Measurements from ENCODE around the gene LSS. TPM values are rescaled to one million over a fixed set of nuclear protein-coding genes. Genes with fewer than 3 reads are reported as not detected.
"Not testable (repeated sequence)": the region's sequence is repeated elsewhere in the genome, so short reads cannot be mapped to it uniquely, and the experiment has no call there.

Gene LSS
- total RNA-seq, 1 experiment from 2014 or later, result 55.0 TPM

DNA sequence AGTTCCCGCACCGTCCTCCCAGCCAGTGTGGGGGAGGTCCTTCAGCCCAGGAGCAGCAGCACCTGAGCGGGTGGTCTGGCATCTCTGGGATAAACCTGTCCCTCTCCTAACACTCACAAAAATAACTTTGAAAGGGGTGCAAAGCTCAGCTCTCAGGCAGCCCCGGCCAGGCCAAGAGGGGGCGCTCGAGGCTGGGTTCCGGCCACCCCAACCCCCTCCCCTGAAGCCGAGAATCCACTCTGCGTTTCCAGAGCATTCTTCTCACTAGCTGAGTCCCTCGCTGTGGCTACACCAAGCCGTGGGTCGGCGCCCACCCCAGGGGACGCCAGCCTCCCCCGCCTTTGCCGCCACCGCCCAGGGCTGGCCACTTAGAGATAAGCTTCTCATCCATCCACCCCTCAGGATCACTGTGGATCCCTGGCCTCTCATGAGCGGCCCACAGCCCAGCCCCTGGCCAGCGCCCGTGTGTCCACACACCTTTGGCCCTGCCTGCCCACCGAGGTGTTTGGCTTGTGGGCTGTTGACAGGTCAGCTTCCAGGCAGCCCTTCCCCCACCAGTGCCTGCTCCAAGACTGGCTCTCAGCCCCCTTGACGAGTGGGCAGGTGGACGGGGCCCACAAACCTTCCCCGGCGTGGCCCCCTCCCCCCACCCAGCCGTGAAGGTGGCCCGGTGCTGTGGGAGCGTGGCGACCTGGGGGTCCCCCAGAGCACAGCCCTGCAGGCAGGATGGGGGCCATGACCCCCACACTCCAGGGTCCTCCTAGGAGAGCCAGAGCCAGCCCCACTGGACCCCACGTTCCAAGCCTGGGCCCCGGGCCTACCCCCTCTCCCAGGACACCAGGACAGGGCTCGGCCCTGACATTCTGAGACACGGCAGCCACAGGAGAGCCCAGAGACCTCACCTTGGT lies 75.1 kb downstream of the LSS start:
- peak; percentile 25 for DNase-seq (ENCODE audit: low read depth)

DNA sequence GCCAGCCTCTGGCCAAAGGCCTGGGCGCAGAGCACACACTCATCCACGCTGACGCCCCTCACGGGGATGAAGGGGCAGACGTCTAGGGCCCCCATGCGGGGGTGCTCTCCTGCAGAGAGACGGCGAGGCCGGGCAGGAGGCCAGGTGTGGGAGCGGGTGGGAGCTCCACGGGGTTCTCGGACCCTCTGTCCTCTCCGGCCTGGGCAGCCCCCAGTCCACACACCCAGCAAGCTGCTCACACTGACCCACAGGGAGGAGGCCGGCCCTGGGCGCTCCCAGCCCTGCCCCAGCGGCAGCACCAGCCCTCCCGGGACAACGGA lies 75.7 kb downstream of the LSS start:
- DNase-seq (ENCODE audit: low read depth), result no peak

DNA sequence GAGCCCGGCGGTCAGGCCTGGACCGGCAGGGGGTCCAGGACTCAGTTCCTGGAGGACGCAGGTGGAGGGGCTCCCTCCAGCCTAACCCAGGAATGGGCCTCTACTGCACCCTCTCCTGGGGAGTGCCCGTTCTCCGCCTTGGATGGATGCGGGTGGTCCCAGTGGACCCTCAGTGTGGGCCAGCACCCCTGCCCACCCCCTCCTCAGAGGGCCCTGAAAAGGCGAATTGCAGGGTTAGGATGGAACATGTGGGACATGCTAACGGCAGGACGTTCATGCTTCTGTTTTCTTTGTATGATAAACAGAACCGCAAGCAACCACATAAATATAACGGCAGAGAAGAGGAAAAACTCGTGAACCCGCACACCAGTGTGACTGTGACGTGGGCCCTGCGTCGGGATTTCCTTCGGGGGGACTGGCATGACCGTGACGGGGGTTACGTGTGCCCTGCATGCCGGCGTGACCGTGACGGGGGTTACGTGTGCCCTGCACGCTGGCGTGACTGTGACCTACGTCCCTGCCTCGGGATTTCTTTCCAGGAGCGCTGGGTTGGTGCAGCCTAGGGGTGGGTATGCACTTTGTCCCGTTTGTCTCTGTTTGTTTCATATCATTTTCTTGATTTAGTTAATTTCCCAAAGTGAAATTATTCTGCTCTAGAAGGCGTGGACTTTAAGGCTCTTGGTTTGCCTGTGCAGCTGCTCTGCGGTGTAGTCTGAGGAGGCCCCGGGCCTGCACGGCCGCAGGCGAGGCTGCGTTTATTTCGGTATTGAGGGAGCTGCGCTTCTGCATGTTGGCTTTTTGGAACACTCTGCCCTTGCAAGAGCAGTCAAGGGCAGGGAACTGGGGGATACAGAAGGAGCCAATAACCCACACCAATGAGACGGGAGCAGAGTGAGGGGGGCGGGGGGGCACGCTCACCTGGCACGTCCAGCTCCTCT lies 76.3 kb downstream of the LSS start:
- no peak for DNase-seq (ENCODE audit: low read depth)

DNA sequence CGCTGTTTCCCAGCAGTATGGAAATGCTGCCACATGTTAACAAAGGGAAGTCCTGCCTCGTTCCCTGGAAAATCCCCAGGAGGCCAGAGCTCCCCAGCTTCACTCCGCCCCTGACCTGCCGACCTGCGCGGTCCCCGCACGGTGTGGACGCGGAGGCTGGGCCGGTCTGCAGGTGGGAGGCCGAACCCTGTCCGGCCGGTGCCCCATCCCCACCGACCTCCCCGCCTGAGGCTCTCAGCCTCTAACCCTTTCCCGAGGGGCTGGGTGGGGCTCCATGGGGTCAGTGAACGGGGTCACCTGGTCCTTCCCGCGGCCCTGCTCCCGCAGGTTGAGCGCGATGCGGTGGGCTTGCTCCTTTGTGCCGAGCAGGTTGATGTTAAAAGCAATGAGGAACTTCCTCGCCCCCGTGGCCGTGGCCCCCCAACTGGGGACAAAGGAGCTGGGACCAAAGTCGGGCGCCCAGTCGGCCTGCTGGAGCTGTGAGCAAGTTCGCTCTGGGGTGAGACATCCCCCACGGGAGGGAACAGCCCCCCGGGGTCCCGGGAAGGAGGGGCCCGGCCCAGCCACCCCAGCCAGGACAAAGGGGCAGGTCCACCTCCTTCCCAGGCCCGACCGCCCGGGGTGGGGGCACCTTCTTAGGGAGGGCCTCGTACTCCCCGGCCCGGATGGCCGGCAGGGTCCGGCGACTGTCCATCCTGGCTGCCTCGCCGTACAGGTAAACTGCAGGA lies 77.1 kb downstream of the LSS start:
- DNase-seq (ENCODE audit: low read depth), result no peak

DNA sequence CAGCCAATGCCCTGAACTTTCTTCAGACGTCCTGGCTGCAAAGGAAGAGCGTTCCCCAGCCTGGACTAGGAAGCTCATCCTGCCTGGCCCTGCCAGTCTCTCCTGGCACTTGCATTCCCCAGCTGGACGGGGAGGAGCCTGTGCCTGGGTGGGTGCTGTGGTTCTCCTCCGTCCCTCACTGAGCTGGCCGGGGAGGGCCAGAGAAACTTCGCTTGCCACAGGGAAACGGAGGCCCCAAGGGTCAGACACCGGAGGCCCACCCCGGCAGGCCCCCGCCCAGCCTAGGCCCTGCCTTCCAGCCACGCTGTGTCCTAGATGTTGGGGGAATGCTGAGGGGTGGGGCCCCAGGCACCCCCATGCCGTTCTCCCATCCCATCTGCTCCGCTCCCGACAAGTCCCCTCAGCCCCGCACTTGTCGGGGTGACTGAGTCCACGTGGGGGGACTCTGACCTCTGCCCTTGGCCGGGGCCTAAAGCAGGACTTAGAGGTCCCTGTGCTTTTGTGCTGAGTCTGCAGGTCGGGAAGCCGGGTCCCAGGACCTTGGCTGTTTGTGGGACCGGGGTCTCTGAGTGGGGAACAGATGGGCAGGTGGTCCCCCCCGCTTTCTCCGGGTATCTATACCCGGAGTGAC lies 78.0 kb downstream of the LSS start:
- no peak for DNase-seq (ENCODE audit: low read depth)

DNA sequence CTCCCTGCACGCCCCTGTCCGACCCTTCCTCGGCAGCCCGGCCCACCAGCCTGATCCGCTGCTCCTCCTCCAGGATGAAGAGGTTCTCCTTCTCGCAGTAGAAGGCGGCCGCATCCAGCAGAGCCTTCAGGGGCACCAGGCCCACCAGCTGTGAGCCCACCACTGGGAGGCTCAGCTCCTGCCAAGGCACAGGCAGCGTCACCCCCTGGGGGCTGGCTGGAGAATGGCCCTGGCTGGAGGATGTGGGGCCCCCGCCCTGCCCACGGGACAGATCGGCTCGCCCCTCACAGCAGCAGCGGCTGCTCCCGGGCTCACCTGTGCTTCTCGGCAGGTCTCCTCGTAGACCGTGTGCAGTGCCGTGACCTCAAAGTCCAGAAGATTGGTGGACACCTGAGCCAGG lies 78.5 kb downstream of the LSS start:
- DNase-seq (ENCODE audit: low read depth), result no peak

DNA sequence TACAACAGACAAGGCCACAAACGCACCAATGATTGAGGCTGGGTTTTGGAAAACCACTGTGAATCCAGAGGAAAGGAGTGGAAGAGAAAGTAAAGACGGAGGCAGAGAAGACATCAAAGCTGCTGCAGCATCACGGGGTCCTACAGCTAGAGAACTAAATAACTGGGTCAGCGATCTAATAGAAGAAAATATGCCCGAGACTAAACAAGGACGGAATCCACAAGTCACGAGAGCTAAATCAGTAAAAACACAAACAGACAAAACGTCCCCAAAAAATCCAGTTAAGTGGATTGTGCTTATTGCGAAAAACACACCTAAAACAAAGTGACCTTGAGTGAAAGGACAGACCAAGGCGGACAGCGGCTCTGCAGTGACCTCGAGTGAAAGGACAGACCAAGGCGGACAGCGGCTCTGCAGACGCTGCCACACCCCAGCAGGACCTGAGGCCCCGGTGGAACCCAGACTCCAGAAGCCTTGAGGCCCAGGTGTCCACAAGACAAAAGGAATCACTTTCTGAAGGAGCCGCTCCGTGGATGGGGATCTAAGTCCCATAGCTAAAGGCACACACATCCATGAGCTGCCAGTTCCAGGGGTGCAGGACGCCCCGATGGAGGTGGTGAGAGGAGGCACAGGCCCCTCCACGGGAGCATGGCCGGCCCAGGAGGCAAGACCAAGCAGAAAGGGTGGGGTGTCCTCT lies 79.2 kb downstream of the LSS start:
- no peak for DNase-seq (ENCODE audit: low read depth)

DNA sequence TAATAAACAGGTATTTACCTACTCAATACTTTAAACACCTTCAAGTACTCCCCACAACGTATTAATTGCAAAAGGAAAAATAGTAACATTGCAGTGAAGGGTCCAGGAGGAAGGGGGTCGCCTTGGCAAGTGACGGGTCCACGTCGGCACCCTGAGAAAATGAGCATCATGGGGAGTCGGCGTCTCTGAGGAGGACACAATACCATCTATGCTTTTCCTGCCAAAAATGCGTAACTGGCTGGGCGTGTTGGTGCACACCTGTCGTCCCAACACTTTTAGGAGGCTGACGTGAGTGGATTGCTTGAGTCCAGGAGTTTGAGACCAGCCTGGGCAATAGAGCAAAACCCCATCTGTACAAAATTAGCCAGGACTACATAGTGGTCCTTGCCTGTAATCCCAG lies 80.5 kb downstream of the LSS start:
- no peak for DNase-seq (ENCODE audit: low read depth)

DNA sequence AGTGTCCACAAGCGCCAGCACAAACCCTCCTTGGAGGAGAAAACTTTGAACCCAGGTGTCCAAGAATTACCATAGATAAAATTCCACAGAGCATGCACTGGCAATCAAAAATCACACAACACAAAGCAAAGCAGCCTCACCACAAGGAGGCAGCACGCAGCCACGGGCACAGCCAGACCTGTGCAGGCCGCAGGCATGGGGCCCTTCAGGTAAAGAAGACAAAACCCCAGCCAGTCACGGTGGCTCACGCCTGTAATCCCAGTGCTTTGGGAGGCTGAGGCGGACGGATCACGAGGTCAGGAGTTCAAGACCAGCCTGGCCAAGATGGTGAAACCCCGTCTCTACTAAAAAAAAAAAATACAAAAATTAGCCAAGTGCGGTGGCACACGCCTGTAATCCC lies 81.1 kb downstream of the LSS start:
- peak; percentile 61 for DNase-seq (ENCODE audit: low read depth)

DNA sequence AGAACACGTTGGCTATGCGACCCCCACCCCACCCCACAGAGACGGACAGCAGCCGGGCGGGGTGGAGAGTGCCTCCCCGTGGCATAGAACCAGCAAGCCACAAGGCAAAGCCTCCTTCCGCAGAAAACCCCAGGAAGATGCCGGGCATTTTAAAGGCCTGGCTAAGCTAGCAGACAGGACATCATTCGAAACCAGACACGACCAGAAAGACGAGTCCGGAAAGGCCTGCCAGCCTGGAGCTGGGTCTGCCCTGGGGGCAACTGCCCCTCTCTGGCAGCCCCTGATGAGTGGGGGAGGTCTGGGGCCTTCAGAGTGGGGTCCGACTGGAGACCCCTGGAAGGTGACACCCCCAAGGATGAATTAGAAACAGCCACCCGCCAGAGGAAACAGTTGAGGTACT lies 81.7 kb downstream of the LSS start:
- no peak for DNase-seq (ENCODE audit: low read depth)

DNA sequence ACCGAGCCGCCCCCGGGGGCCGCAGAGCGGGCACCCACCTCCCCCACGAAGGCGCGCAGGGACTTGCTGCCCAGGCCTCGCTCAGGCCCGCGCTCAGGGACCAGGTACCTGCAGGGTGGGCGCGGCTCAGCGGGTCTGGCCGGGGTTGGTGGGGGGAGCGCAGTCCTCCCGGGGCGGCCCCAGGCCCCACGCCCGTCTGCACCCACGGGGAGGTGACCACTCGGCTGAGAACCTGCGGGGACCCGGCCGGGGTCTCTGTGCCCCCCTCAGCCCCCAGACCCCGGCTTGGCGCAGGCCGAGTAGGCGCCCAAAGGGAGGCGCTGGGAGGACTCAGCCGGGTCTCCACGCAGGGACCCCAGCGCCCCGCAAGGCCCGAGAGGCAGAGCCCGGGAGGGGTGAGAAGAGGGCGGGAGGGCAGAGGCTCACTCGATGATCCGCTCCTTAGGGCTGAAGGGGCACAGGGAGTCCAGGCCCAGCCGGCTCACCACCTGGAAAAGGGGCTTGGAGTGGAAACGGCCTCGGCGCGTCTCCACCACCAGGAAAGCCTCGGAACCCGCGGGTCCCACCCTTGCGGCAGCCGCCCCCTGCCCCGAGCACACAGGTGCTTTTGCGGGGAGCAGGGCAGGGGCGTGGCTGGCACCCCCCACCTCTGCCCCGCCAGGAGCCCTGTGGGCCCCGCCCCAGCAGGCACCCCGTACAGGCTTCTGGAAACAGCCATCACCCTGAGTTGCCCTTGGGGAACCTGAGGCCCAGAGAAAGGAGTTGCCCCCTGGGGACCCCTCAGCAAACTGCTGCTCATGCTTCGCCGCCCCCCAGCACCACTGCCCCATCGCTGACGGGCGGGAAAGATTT lies 82.5 kb downstream of the LSS start:
- no peak for DNase-seq (ENCODE audit: low read depth)

DNA sequence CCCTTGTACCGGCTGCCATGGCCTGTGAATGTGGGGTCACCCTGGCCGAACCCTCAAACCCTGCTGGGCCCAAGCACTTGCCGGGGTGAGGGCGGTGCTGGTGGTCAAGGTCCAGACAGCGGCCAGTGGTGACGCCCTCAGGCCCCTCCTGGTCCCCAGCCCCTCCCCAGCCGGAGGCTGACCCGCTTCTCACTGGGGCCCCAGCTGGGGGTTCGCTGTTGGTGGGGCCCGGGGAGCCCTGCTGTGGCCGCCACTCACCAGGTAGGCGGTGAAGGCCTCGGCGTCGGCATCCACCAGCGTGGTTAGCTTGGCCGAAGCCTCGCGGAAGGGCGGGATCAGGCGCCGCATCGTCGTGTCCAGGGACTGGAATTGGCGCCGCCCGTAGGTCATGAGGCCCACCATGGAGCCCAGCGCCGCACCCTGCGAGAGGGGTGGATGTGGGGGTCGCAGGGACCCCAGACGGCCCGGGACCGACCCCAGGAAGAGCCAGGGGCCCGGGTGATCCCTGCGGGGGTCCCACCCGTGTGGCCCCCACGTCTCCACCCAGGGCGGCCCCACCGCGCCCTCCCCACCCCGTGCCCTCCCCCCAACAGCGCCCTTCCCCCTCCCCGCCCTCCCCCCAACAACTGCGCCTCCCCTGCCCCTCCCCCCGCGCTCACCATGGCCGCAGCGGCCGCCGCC lies 83.3 kb downstream of the LSS start:
- no peak for DNase-seq (ENCODE audit: low read depth)

DNA sequence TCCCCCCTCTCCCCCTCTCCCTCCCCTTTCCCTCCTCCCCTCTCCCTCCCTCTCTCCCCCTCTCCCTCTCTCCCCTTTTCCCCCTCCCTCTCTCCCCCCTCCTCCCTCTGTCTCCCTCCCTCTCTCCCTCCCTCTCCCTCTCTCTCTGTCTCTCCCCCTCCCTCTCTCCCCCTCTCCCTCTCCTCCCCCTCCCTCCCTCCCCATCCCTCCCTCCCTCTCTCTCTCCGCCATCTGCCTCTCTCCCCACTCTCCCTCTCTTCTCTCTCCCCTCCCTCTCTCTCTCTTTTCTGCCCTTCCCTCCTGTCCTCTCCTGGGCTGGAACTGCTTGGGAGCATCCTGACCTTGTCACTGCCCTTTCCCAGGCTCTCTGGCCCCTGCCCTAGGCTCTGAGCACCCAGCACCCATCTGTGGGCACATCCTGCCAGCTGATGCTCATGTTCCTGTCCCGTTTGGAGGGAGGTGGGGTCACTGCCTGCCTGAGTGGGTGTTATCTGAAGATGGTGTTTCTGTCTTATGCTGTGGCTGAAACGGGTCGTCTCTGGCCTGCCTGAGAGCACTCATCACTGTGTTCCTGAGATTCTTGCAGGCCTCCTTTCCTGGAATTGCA lies 84.0 kb downstream of the LSS start:
- DNase-seq (ENCODE audit: low read depth), result no peak

DNA sequence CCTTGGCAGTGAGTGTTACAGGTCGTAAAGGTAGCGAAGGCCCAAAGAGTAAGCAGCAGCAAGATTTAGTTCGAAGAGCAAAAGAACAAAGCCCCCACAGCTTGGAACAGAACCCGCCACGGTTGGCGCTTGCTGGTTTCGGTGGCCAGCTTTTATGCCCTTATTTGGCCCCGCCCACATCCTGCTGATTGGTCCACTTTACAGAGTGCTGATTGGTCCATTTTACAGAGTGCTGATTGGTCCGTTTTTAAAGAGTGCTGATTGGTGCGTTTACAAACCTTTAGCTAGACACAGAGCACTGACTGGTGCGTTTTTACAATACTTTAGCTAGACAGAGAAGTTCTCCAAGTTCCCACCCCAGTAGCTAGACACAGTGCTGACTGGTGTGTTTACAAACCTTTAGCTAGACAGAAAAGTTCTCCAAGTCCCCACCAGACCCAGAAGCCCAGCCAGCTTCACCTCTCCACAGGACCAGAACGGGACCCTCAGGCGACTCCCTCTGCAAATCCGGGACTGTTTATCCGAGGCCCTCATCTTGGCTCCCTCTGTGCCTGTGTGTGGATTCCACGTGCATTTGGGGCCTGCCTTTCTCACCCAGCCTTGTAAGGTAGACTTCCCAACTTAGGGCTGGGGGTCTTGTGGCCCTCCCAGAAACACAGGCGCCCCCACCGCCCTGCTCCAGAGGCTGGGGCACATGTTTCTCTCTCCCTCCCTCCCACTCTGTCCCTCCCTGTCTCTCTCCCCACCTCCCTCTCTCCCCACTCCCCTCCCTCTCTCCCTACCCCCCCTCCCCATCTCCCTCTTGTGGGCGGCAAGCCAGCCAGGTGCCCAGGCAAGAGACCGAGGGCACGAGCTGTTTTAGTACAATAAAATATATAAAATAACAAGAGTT lies 85.7 kb downstream of the LSS start:
- DNase-seq (ENCODE audit: low read depth), result no peak

DNA sequence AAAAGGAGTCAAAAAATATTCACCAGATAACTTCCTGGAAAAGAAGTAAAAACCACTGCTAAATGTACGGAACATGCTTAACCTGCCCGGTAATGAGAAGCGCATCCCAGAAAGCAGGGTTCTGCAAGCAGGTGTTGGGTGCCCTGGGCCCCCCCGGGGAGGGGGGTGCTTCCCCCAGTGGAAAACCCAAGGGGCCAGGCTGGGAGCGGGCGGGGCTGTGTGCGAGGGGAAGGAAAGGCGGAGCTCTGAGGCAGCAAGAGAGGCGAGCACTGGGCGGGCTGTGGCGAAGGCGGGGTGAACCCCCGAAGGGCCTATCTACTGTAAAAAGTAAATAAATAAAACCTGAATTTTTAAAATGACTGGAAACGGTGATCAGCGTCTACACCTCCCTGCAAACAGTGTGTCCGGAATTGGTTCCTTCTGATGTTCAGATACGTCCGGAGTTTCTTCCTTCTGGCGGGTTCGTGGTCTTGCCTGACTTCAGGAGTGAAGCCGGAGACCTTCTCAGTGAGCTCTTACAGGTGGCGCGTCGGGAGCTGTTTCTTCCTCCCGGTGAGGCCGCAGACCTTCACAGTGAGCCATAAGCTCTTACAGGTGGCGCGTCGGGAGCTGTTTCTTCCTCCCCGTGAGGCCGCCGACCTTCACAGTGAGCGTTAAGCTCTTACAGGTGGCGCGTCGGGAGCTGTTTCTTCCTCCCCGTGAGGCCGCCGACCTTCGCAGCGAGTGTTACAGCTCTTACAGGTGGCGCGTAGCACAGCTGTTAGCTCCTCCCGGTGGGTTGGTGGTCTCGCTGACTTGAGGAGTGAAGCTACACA lies 86.6 kb downstream of the LSS start:
- no peak for DNase-seq (ENCODE audit: low read depth)

DNA sequence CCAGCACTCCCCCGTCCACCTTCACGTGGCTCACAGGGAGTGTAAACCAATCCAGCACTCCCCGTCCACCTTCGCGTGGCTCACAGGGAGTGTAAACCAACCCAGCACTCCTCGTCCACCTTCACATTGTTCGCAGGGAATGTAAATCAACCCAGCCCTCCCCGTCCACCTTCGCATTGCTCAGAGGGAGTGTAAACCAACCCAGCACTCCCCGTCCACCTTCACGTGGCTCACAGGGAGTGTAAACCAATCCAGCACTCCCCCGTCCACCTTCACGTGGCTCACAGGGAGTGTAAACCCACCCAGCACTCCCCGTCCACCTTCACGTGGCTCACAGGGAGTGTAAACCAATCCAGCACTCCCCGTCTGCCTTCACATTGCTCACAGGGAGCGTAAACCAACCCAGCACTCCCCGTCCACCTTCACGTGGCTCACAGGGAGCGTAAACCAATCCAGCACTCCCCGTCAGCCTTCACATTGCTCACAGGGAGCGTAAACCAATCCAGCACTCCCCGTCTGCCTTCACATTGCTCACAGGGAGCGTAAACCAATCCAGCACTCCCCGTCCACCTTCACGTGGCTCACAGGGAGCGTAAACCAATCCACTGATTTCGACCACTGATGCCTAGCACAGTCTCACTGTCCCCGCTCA lies 88.1 kb downstream of the LSS start:
- DNase-seq (ENCODE audit: low read depth), result not testable (repeated sequence)

DNA sequence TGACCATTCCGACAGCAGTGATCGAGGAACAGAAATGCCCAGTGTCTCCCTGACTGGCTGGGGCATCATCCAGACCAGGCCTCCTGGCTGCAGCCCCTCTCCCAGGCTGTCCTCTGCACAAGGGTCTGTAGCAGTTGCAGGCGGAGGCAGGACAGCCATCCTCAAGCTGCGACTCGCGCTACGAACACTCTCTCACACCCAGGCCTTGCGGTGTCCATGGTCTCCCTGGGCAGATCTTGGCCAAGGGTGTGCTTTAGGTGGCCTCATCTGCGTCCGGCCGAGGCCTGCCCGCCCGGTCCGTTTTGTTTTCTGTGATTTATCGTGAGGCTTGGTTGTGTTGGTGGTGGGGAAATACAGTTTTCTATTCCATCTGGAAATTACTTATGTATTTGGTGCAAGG lies 88.9 kb downstream of the LSS start:
- no peak for DNase-seq (ENCODE audit: low read depth)
